ENCODE measurements around the gene SACS. TPM values are rescaled to one million over a fixed set of nuclear protein-coding genes. Genes with fewer than 3 reads are reported as not detected.
A peak's percentile ranks its signal among the peaks of the same experiment; 100 is the strongest.

Gene SACS
- total and polyA plus RNA-seq, 2 of the 4 experiments (the other 2 are of a cell fraction): 14.7 to 121 TPM

DNA sequence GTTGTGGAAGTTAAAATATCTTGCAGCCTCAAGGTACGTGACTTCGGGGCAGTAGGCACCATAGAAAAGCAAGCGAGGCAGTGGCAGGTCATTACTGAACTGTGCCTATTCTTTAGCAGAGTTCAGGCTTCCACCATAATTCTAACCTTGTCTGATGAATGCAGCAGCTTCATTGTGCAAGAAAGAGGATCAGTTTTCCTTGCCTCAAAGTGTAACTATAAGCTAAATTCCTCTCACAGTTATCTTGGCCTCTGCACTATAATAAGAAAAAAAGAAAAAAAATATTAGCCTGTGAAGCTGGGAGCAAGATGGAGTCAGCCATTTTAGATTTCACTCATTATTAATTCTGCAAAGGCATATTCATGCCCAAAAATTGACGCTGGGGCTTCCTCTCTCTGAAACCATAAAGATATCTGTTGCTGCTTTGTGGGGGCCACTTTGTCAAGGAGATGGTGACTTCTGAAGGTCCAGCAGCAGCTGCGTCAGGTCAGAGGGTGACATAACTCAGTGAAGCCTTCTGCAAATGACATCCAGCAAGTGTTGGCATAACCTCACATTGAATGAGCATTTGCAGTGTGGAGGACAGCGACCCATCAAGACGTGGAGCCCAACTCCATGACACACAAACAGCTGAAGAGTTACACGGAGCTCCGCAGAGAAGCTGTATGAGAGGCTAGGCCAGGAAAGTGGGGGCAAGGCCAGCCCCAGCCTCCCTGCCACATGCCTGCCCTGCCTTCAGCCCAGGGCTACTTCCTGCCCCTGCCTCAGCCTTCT lies 23.1 kb upstream of the SACS start:
- POLR2A ChIA-PET (ENCODE audit: unreplicated experiment): no interaction called here
- Histone ChIP-seq H3K36me3 (ENCODE audit: control insufficient read depth, insufficient read depth, low read length) (no peaks in the 10 kb centered on the region), H2AK9ac (replicated peaks; ENCODE audit: low read depth, low read length, poor library complexity) (peak overlapping the region; percentile 15), H2BK120ac (ENCODE audit: low read depth, low read length) (no peak overlapping the region), H2BK5ac (ENCODE audit: low read depth, low read length, poor library complexity, severe bottlenecking) (no peak overlapping the region), H3K23ac (ENCODE audit: low read depth, low read length) (no peak overlapping the region), H3K9ac (ENCODE audit: low read depth, low read length) (no peak overlapping the region), H3K4me1 (ENCODE audit: control insufficient read depth, insufficient read depth, low read length) (peaks cover 4% of the 10 kb centered on the region; the same call in 1 of the 2 replicates), H3K9me1 (ENCODE audit: insufficient read depth, low read length) (no peaks in the 10 kb centered on the region; the same call in 1 of the 2 replicates), H2BK15ac (ENCODE audit: low read depth, low read length) (0 out of 3 replicates have a peak overlapping the region, but pooled peaks have one; percentile 36), H4K20me1 (ENCODE audit: insufficient read depth, low read length) (no peaks in the 10 kb centered on the region), H3K18ac (ENCODE audit: low read depth, low read length) (peak overlapping the region; percentile 37; the same call in 1 of the 2 replicates), H3K4me2 (ENCODE audit: low read depth, low read length) (no peak overlapping the region), H4K8ac (ENCODE audit: low read depth in 2 of 2, low read length in 2 of 2) (no peak overlapping the region; a peak in 1 of 4 replicates), H3K27ac (ENCODE audit: insufficient read depth, low read length) (peak overlapping the region; percentile 40; the same call in 1 of the 2 replicates), H2AFZ (replicated peaks; ENCODE audit: low read length, poor library complexity) (peak overlapping the region; percentile 52), H3K9me3 (ENCODE audit: control insufficient read depth, insufficient read depth, low read length) (no peaks in the 10 kb centered on the region), H3K27me3 (ENCODE audit: control insufficient read depth, insufficient read depth, low read length) (no peaks in the 10 kb centered on the region), H3K14ac (replicated peaks; ENCODE audit: low read depth, low read length) (no peak overlapping the region; the same call in 1 of the 2 replicates), H3K79me1 (ENCODE audit: low read depth in 1 of 2, low read length in 2 of 2) (no peaks in the 10 kb centered on the region), H4K91ac (ENCODE audit: insufficient read depth, low read depth, low read length) (no peak overlapping the region; the same call in 1 of the 2 replicates), H4K5ac (ENCODE audit: low read depth, low read length) (peak overlapping the region; percentile 69; the same call in 1 of the 2 replicates), H3K4ac (ENCODE audit: low read depth, low read length) (no peak overlapping the region), H3K56ac (ENCODE audit: extremely low read depth, insufficient read depth, low read length) (no peak overlapping the region), H3K4me3 (ENCODE audit: insufficient read depth, low read depth, low read length) (no peak overlapping the region), H2AK5ac (ENCODE audit: low read depth, low read length) (0 out of 2 replicates have a peak overlapping the region, but pooled peaks have one; percentile 21), H2BK20ac (ENCODE audit: low read depth, low read length) (no peak overlapping the region; the same call in 1 of the 2 replicates)
- 78% methylated on average over 6 of the region's 9 CpGs; no CpG with 5 or more reads in 1 of the 2 experiments for WGBS, 2 experiments (ENCODE audit: extremely low coverage in 2 of 2, insufficient read length in 1 of 2)
- dilution Hi-C loops (cut with HindIII; ENCODE audit: low sequenced_read_pairs, unreplicated experiment): no loop called here
- CTCF ChIA-PET: no interaction called here
- no peak for TF ChIP-seq CHD1 (IDR thresholded peaks at IDR 0.05; ENCODE audit: low read depth, low read length)
- TF ChIP-seq FOS (IDR thresholded peaks at IDR 0.05; ENCODE audit: low read depth, low read length): no peak
- no peak for TF ChIP-seq NFE2L2 (IDR thresholded peaks at IDR 0.05; ENCODE audit: low read depth, low read length)
- no peak for TF ChIP-seq RFX5 (IDR thresholded peaks at IDR 0.05; ENCODE audit: low read depth, low read length)
- peak; percentile 59 for ATAC-seq (ENCODE audit: low read depth)
- intact Hi-C loops (cut with micrococcal nuclease): no loop called here
- BruUV-seq (replicated peaks): no TSS peak
- in situ Hi-C loops (cut with MboI; ENCODE audit: low sequenced_read_pairs): no loop called here
- DNase-seq: peak; percentile 28

Measured in IMR-90 (cell line).